ENCODE measurements around the gene TTC21B.

DNA sequence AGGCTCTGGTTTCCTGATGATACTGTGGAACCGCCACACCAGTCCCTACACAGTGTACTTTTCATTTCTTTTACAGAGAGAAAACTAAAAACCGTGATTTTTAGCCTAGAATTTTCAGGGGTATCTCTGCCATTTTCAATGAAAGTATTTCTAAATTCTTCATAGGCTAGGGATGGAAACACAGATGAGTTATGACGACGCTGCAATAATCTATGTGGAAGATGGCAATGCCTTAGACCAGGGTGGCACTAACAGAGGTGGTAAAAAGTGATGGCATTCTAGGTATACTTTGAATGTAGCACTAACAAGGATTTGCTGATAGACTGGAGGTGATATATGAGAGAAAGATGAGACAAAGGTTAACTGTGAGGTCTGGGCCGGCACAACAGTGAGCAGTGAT, 56.5 kb downstream of the TTC21B start:
- TF ChIP-seq, protein P1, sequence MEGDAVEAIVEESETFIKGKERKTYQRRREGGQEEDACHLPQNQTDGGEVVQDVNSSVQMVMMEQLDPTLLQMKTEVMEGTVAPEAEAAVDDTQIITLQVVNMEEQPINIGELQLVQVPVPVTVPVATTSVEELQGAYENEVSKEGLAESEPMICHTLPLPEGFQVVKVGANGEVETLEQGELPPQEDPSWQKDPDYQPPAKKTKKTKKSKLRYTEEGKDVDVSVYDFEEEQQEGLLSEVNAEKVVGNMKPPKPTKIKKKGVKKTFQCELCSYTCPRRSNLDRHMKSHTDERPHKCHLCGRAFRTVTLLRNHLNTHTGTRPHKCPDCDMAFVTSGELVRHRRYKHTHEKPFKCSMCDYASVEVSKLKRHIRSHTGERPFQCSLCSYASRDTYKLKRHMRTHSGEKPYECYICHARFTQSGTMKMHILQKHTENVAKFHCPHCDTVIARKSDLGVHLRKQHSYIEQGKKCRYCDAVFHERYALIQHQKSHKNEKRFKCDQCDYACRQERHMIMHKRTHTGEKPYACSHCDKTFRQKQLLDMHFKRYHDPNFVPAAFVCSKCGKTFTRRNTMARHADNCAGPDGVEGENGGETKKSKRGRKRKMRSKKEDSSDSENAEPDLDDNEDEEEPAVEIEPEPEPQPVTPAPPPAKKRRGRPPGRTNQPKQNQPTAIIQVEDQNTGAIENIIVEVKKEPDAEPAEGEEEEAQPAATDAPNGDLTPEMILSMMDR (IDR thresholded peaks at IDR 0.05) = no peak
- TF ChIP-seq POLR2A (IDR thresholded peaks at IDR 0.05) (no peak), POLR2AphosphoS5 (IDR thresholded peaks at IDR 0.05) (no peak)
